Nephron (organoid): ENCODE data around the gene ARL15.
A peak's percentile ranks its signal among the peaks of the same experiment; 100 is the strongest.

Source experiments
- H3K27ac Mint-ChIP-seq, 3 experiments: 2 replicates each; pipeline ENCODE4 v1.8.0; 2020; ENCODE audit warnings: mixed read lengths in 3 of 3, mild to moderate bottlenecking in 2 of 3, moderate library complexity in 1 of 3
- H3K27me3 Mint-ChIP-seq: 2 replicates; pipeline ENCODE4 v1.8.0; 2021; ENCODE audit warnings: low read depth, mild to moderate bottlenecking, moderate library complexity, mixed read lengths
- H3K36me3 Mint-ChIP-seq: 2 replicates; pipeline ENCODE4 v1.8.0; 2020; ENCODE audit warnings: low read depth, mixed read lengths
- H3K4me1 Mint-ChIP-seq: 2 replicates; pipeline ENCODE4 v1.8.0; 2020; ENCODE audit warnings: mixed read lengths
- H3K4me3 Mint-ChIP-seq, 3 experiments: 2 replicates each; pipeline ENCODE4 v1.8.0; 2020; ENCODE audit warnings: mild to moderate bottlenecking in 3 of 3, mixed read lengths in 3 of 3, moderate library complexity in 2 of 3
- H3K9me3 Mint-ChIP-seq: 2 replicates; pipeline ENCODE4 v1.8.0; 2020; ENCODE audit warnings: mixed read lengths
- TF ChIP-seq, protein P1 (sequence below), 3 experiments: fragments of 200-600 bp; sonication (generic); IDR thresholded peaks; one replicate each; pipeline ENCODE4 v1.5.0; 2021; ENCODE audit warnings: antibody characterized with exemption in 3 of 3; ENCODE audit not compliant: unreplicated experiment in 3 of 3

Gene ARL15

DNA sequence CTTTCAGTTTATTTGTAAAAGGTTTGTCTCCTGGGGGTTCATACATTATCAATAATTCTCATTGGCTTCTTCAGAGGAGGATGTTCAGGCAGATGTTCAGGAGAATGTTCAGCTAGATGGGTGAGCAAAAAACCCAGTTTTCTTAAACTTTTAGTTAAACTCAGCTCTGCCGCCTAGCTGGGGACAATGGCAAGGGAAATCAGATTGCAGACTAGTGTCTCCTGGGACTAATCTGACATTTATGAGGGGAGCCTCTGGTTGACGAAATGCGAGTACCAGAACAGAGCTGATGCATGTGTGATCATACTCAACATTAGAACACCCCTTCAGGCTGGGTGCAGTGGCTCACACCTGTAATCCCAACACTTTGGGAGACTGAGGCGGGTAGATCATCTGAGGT is 314.4 kb downstream of the ARL15 start:
- H3K36me3 Mint-ChIP-seq: no peaks in the 10 kb centered on the region

DNA sequence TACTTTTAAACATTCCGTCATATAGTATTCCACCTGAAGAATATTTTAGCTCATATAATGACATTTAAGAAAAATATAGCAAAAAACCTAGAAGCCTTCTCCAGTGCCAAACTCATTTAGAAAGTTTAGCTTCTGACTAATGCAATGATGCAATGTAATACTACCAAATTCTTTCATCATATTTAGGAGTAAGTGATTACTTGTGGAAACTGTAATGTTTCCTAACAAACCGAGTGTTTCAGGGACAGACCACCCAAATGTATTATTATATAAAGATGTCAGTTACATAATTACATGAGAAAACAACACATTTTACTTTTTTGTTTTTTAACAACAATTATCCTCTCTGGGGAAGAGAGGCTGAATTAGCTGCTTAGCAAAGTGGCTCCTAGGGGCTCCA is 316.2 kb downstream of the ARL15 start:
- H3K9me3 Mint-ChIP-seq: no peaks in the 10 kb centered on the region
- no peak overlapping the region for H3K4me3 Mint-ChIP-seq
- H3K27ac Mint-ChIP-seq: no peak overlapping the region
- no peaks in the 10 kb centered on the region for H3K36me3 Mint-ChIP-seq
- peaks cover 7% of the 10 kb centered on the region for H3K4me1 Mint-ChIP-seq
- no peaks in the 10 kb centered on the region for H3K27me3 Mint-ChIP-seq
- TF ChIP-seq, protein P1, sequence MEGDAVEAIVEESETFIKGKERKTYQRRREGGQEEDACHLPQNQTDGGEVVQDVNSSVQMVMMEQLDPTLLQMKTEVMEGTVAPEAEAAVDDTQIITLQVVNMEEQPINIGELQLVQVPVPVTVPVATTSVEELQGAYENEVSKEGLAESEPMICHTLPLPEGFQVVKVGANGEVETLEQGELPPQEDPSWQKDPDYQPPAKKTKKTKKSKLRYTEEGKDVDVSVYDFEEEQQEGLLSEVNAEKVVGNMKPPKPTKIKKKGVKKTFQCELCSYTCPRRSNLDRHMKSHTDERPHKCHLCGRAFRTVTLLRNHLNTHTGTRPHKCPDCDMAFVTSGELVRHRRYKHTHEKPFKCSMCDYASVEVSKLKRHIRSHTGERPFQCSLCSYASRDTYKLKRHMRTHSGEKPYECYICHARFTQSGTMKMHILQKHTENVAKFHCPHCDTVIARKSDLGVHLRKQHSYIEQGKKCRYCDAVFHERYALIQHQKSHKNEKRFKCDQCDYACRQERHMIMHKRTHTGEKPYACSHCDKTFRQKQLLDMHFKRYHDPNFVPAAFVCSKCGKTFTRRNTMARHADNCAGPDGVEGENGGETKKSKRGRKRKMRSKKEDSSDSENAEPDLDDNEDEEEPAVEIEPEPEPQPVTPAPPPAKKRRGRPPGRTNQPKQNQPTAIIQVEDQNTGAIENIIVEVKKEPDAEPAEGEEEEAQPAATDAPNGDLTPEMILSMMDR (IDR thresholded peaks at IDR 0.05; ENCODE audit: unreplicated experiment in 3 of 3): no peak

More for the DNA sequence above, 314.4 kb downstream of the ARL15 start:
- no peaks in the 10 kb centered on the region for H3K9me3 Mint-ChIP-seq
- no peak overlapping the region for H3K4me3 Mint-ChIP-seq
- no peaks in the 10 kb centered on the region for H3K27me3 Mint-ChIP-seq
- peaks cover 16% of the 10 kb centered on the region for H3K4me1 Mint-ChIP-seq
- peak overlapping the region in 2 of 3 experiments; percentile 4 to 35 for H3K27ac Mint-ChIP-seq
- TF ChIP-seq, protein P1 (IDR thresholded peaks at IDR 0.05; ENCODE audit: unreplicated experiment in 3 of 3): no peak

DNA sequence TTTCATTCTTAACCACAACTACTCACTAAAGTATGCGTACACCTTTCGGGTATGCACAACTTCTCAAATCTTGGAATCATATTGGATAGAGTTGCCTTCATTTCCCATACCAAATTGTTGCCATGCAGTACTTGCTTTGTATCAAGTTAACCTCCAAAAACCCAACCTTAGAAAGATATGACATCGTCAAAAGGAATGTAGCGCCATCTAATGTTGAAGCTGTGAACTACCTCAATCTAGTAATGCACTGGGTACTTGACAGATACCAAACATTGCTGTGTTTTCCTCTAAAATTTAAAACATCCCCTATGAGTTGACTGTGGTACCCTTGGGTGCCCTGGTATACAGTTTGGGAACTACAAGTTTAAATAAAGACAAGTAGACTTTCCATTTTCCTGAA is 318.4 kb downstream of the ARL15 start:
- TF ChIP-seq, protein P1 (IDR thresholded peaks at IDR 0.05; ENCODE audit: unreplicated experiment in 3 of 3): peak in 1 of 3 experiments; percentile 28
- Mint-ChIP-seq H3K9me3 (no peaks in the 10 kb centered on the region), H3K36me3 (no peaks in the 10 kb centered on the region), H3K4me1 (peaks cover 7% of the 10 kb centered on the region), H3K4me3 (no peak overlapping the region), H3K27me3 (no peaks in the 10 kb centered on the region), H3K27ac (no peak overlapping the region)

DNA sequence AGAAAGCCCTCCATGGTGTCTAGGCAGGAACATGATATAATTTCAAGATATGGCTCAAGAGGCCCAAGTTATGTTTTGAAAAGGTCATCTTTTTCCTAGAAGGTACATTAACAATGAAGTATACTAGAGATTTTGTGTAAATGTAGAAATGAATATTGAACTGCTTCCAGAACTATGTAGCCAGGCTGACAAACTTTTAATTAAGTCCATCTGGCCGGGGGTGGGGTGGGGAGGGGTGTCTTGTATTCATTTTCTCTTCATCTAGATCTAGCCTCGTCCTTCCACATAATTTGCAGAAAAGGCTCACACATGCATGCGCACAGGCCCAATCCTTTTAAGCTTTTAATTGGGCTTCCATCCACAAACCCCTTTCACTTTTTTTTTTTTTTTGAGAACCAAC is 323.3 kb downstream of the ARL15 start:
- no peak overlapping the region for H3K4me3 Mint-ChIP-seq
- no peaks in the 10 kb centered on the region for H3K36me3 Mint-ChIP-seq
- no peaks in the 10 kb centered on the region for H3K9me3 Mint-ChIP-seq
- TF ChIP-seq, protein P1 (IDR thresholded peaks at IDR 0.05; ENCODE audit: unreplicated experiment in 3 of 3): no peak
- no peaks in the 10 kb centered on the region for H3K4me1 Mint-ChIP-seq
- H3K27me3 Mint-ChIP-seq: no peaks in the 10 kb centered on the region
- H3K27ac Mint-ChIP-seq: no peak overlapping the region

DNA sequence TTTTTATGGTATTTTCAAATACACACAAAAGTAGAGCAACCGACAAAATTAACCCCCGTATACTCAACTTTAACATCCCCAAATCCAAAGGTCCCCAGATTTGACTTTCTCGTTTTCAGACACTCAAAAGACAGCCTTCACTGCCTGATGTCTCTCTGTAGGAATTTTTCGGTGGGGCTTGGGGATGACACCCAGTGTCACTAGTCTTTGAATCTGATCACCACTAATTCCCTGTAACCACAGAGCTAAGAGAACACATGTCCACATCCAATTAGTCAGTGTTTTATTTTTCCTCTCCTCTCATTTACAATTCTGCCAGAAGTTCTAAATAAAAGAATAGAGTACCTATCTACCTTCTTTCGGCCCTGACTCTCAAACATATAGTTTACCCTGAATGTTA is 324.6 kb downstream of the ARL15 start:
- no peaks in the 10 kb centered on the region for H3K27me3 Mint-ChIP-seq
- no peak overlapping the region for H3K4me3 Mint-ChIP-seq
- H3K36me3 Mint-ChIP-seq: no peaks in the 10 kb centered on the region
- no peaks in the 10 kb centered on the region for H3K9me3 Mint-ChIP-seq
- TF ChIP-seq, protein P1 (IDR thresholded peaks at IDR 0.05; ENCODE audit: unreplicated experiment in 3 of 3): no peak
- H3K27ac Mint-ChIP-seq: no peak overlapping the region
- no peaks in the 10 kb centered on the region for H3K4me1 Mint-ChIP-seq

DNA sequence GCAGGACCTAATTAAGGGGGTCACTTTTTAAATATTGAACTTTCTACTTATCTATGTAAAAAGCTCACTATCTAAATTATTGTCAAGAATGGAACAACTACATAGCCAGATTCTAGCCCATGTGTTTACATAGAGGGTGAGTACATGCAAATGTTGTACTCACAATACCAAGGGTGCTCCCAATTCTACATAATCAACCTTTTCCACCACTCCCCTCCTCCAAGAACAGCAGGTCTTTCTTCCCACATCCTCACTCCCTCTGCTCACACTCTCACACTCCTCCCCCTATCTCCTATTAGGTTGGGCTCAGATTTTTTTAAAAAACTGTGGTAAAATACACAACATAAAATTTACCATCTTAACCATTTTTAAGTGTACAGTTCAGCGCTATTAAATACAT is 325.4 kb downstream of the ARL15 start:
- no peak overlapping the region for H3K27ac Mint-ChIP-seq
- no peaks in the 10 kb centered on the region for H3K36me3 Mint-ChIP-seq
- TF ChIP-seq, protein P1 (IDR thresholded peaks at IDR 0.05; ENCODE audit: unreplicated experiment in 3 of 3): no peak
- H3K4me3 Mint-ChIP-seq: no peak overlapping the region
- H3K27me3 Mint-ChIP-seq: no peaks in the 10 kb centered on the region
- H3K9me3 Mint-ChIP-seq: peaks cover 4% of the 10 kb centered on the region
- no peaks in the 10 kb centered on the region for H3K4me1 Mint-ChIP-seq
